GM18909 (cell line): ENCODE measurements around the gene GLMP.

ENCODE experiments used
- ATAC-seq: cut with Tn5 transposase; IDR thresholded peaks from one replicate; pipeline ENCODE4 v1.9.1; 2021; ENCODE audit warnings: mild to moderate bottlenecking; ENCODE audit not compliant: unreplicated experiment, poor library complexity

The GLMP gene

GRCh38 chr1:156253634-156254033, 41.8 kb downstream of the GLMP start:
- ATAC-seq, result no peak

- no peak for ATAC-seq
Measured at GRCh38 chr1:156251527-156251926, 44.0 kb downstream of the GLMP start.

- no peak for ATAC-seq
Measured at GRCh38 chr1:156249593-156249992, 45.9 kb downstream of the GLMP start.

GRCh38 chr1:156248323-156248683, 47.2 kb downstream of the GLMP start:
- ATAC-seq, result no peak

GRCh38 chr1:156247460-156248322, 47.8 kb downstream of the GLMP start, which contains the start of gene PAQR6:
TSS of gene PAQR6 (minus strand) at chr1:156248056. CDS start at chr1:156246731, 1,325 bp downstream.
- ATAC-seq, result no peak

GRCh38 chr1:156246781-156247459, 48.6 kb downstream of the GLMP start:
- no peak for ATAC-seq

- ATAC-seq, result no peak
Measured at GRCh38 chr1:156246241-156246780, 49.2 kb downstream of the GLMP start.

GRCh38 chr1:156245451-156246232, 49.8 kb downstream of the GLMP start:
- no peak for ATAC-seq

- ATAC-seq, result no peak
Measured at GRCh38 chr1:156244712-156245111, 50.8 kb downstream of the GLMP start.

- ATAC-seq, result no peak
Measured at GRCh38 chr1:156244126-156244525, 51.4 kb downstream of the GLMP start.

- ATAC-seq, result no peak
Measured at GRCh38 chr1:156242738-156243137, 52.7 kb downstream of the GLMP start.
